Neural progenitor cell (in vitro differentiated cells): ENCODE data around the gene RPS4Y2. TPM values are rescaled to one million over a fixed set of nuclear protein-coding genes. Genes with fewer than 3 reads are reported as not detected.

Experiments
- DNase-seq: peaks from one replicate; pipeline ENCODE4 v3.0.0-alpha.2; 2016; ENCODE audit warnings: low spot score
- H2AFZ ChIP-seq: fragments of 200-600 bp; sonication (generic); replicated peaks from 2 replicates; pipeline ENCODE4 v1.6.1; 2016; ENCODE audit warnings: antibody characterized with exemption
- H3F3A ChIP-seq: fragments of 200-600 bp; sonication (generic); 2 replicates; pipeline ENCODE4 v1.6.1; 2016; ENCODE audit warnings: antibody characterized with exemption, low read depth
- H3K27ac ChIP-seq: fragments of 200-600 bp; sonication (generic); 2 replicates; pipeline ENCODE4 v1.5.1; 2016; ENCODE audit warnings: mild to moderate bottlenecking
- H3K27me3 ChIP-seq: fragments of 200-600 bp; sonication (generic); 2 replicates; pipeline ENCODE4 v1.6.1; 2016; ENCODE audit warnings: mild to moderate bottlenecking, moderate library complexity
- H3K36me3 ChIP-seq: fragments of 200-600 bp; sonication (generic); 2 replicates; pipeline ENCODE4 v1.5.1; 2016
- H3K4me1 ChIP-seq: fragments of 200-600 bp; sonication (generic); 2 replicates; pipeline ENCODE4 v1.6.1; 2016; ENCODE audit warnings: mixed run types
- H3K4me2 ChIP-seq: fragments of 200-600 bp; sonication (generic); 2 replicates; pipeline ENCODE4 v1.6.1; 2016
- H3K4me3 ChIP-seq: fragments of 200-600 bp; sonication (generic); 2 replicates; pipeline ENCODE4 v1.5.1; 2016
- H3K79me2 ChIP-seq: fragments of 200-600 bp; sonication (generic); 2 replicates; pipeline ENCODE4 v1.6.1; 2016; ENCODE audit warnings: low read depth
- H3K9ac ChIP-seq: fragments of 200-600 bp; sonication (generic); 2 replicates; pipeline ENCODE4 v1.6.1; 2016
- H3K9me3 ChIP-seq: fragments of 200-600 bp; sonication (generic); 2 replicates; pipeline ENCODE4 v1.5.1; 2016; ENCODE audit warnings: low read depth
- H4K20me1 ChIP-seq: fragments of 200-600 bp; sonication (generic); 2 replicates; pipeline ENCODE4 v1.6.1; 2016; ENCODE audit warnings: low read depth
- H3K27ac Mint-ChIP-seq: 3 replicates; pipeline ENCODE4 v1.8.0; 2021; ENCODE audit warnings: mixed read lengths
- H3K27me3 Mint-ChIP-seq: 2 replicates; pipeline ENCODE4 v1.8.0; 2022; ENCODE audit warnings: low read depth, mild to moderate bottlenecking, inconsistent platforms, moderate library complexity, mixed read lengths; ENCODE audit not compliant: insufficient read depth
- H3K36me3 Mint-ChIP-seq: 3 replicates; pipeline ENCODE4 v1.8.0; 2021; ENCODE audit warnings: mixed read lengths
- H3K4me1 Mint-ChIP-seq: 3 replicates; pipeline ENCODE4 v1.8.0; 2021; ENCODE audit warnings: mixed read lengths
- H3K4me3 Mint-ChIP-seq: 3 replicates; pipeline ENCODE4 v1.8.0; 2021; ENCODE audit warnings: mild to moderate bottlenecking, moderate library complexity, mixed read lengths
- H3K9me3 Mint-ChIP-seq: 3 replicates; pipeline ENCODE4 v1.8.0; 2020; ENCODE audit warnings: mixed read lengths
- EZH2 ChIP-seq: fragments of 200-600 bp; sonication (generic); IDR thresholded peaks from 2 replicates; pipeline ENCODE4 v1.6.1; 2017; ENCODE audit warnings: antibody characterized with exemption, mild to moderate bottlenecking, moderate library complexity
- EZH2phosphoT487 ChIP-seq: fragments of 200-600 bp; sonication (generic); IDR thresholded peaks from 2 replicates; pipeline ENCODE4 v1.6.1; 2017; ENCODE audit warnings: antibody characterized with exemption
- total RNA-seq: library from RNA; depleted of rRNA; stranded (reverse); fragments of >200 nt; gene quantifications from 2 replicates; pipeline ENCODE4 v1.2.3, GENCODE V29; 2015; ENCODE audit warnings: low replicate concordance
- TF ChIP-seq, protein P1 (sequence below): fragments of 200-600 bp; sonication (generic); IDR thresholded peaks from 2 replicates; pipeline ENCODE4 v1.5.1; 2017; ENCODE audit warnings: antibody characterized with exemption, mild to moderate bottlenecking

The RPS4Y2 gene
- total RNA-seq, 1 donor from 2014 or later: not detected

DNA sequence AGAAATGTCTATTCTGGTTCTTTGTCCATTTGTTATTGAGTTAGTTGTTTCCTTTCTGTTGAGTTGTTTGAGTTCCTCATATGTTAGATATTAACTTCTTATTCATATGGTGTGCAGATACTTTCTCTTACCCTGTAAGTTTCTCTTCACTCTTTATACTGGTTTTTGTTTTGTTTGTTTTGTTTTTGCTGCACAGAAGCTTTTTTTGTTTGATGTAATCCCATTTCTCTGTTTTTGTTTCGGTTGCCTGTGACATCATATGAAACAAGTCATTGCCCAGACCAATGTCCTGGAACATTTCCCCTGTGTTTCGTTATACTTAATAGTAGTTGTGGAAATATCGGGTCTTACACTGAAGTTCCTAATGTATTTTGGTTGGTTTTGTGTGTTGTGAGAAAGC, 31.2 kb downstream of the RPS4Y2 start:
- no peaks in the 10 kb centered on the region for H4K20me1 ChIP-seq
- no peaks in the 10 kb centered on the region for H3K79me2 ChIP-seq
- no peak overlapping the region for H3K4me3 Mint-ChIP-seq
- H3K27me3 Mint-ChIP-seq: no peaks in the 10 kb centered on the region
- no peaks in the 10 kb centered on the region for H3K36me3 ChIP-seq
- no peaks in the 10 kb centered on the region for H3K36me3 Mint-ChIP-seq
- H3K4me3 ChIP-seq: no peak overlapping the region
- no peaks in the 10 kb centered on the region for H3K9me3 Mint-ChIP-seq
- H3F3A ChIP-seq: no peaks in the 10 kb centered on the region
- no peak overlapping the region for H3K4me2 ChIP-seq
- H3K9ac ChIP-seq: no peak overlapping the region
- no peak for DNase-seq
- no peaks in the 10 kb centered on the region for H3K4me1 ChIP-seq
- H3K27ac Mint-ChIP-seq: no peak overlapping the region
- no peak overlapping the region for H3K27ac ChIP-seq
- no peaks in the 10 kb centered on the region for H3K4me1 Mint-ChIP-seq
- H2AFZ ChIP-seq: no peak overlapping the region
- TF ChIP-seq EZH2 (no peak), EZH2phosphoT487 (no peak)
- TF ChIP-seq, protein P1, sequence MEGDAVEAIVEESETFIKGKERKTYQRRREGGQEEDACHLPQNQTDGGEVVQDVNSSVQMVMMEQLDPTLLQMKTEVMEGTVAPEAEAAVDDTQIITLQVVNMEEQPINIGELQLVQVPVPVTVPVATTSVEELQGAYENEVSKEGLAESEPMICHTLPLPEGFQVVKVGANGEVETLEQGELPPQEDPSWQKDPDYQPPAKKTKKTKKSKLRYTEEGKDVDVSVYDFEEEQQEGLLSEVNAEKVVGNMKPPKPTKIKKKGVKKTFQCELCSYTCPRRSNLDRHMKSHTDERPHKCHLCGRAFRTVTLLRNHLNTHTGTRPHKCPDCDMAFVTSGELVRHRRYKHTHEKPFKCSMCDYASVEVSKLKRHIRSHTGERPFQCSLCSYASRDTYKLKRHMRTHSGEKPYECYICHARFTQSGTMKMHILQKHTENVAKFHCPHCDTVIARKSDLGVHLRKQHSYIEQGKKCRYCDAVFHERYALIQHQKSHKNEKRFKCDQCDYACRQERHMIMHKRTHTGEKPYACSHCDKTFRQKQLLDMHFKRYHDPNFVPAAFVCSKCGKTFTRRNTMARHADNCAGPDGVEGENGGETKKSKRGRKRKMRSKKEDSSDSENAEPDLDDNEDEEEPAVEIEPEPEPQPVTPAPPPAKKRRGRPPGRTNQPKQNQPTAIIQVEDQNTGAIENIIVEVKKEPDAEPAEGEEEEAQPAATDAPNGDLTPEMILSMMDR: no peak
- no peaks in the 10 kb centered on the region for H3K27me3 ChIP-seq
- no peaks in the 10 kb centered on the region for H3K9me3 ChIP-seq

DNA sequence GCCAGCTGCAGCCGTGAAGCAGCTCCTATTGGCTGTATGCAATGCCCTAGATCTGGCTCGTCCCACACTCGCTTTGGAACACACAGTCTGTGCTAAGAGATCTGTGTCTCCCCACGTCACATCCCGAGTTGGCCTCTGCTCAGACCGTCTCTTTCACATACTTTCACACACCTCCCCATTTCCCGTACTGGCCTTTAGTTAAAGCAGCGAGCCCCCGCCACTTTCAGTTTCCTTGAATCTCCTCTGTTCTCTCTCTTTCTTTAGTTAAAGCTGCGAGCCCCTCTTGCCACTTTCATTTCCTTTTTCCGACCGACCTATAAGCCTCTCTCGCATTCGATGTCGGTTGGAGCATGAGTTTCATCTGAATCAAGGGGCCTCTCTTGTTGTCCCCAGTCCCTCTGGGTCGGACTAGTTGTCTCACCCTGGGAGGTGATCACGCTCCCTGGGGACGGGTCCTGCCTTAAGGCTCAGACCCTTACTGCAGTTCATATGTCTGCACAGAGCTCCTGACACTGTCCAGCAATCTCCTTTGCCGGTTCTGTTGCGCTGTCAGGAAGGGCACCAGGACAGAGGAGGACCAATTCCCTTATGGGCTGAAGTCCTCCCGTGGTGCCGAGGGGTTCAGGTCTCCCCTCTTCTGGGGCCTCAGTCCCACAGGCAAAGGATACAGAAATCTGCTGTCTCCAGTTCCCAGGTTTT, 42.6 kb downstream of the RPS4Y2 start:
- Mint-ChIP-seq H3K4me1 (no peaks in the 10 kb centered on the region), H3K36me3 (no peaks in the 10 kb centered on the region), H3K4me3 (no peak overlapping the region), H3K27ac (no peak overlapping the region), H3K27me3 (no peaks in the 10 kb centered on the region), H3K9me3 (no peaks in the 10 kb centered on the region)
- Histone ChIP-seq H3K27me3 (no peaks in the 10 kb centered on the region), H3K9me3 (no peaks in the 10 kb centered on the region), H3K4me2 (no peak overlapping the region), H3K9ac (no peak overlapping the region), H3K79me2 (no peaks in the 10 kb centered on the region), H2AFZ (no peak overlapping the region), H3K4me1 (no peaks in the 10 kb centered on the region), H3K36me3 (no peaks in the 10 kb centered on the region), H4K20me1 (no peaks in the 10 kb centered on the region), H3F3A (no peaks in the 10 kb centered on the region), H3K27ac (no peak overlapping the region), H3K4me3 (no peak overlapping the region)
- no peak for DNase-seq
- TF ChIP-seq EZH2phosphoT487 (no peak), EZH2 (no peak)
- TF ChIP-seq, protein P1: no peak

DNA sequence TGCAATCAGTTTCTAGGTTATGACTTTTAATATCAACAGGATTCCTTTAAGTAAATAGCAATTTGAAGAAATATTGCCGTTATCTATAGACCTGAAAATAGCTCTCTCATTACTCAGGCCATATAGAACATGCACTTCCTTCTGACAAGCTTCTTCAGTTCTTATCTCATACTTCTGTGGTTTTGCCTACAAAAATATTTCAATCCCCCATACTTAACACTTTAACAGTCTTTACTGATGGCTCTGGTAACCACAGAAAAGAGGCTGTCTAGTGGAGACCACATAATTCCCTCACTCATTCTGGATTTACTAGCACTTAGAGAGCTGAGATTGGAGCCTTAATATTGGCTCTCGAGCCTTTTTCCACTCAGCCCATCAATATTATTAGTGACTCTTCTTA, 46.8 kb downstream of the RPS4Y2 start:
- Histone ChIP-seq H2AFZ (no peak overlapping the region), H4K20me1 (no peaks in the 10 kb centered on the region), H3F3A (no peaks in the 10 kb centered on the region), H3K27me3 (no peaks in the 10 kb centered on the region), H3K4me2 (no peak overlapping the region), H3K27ac (no peak overlapping the region), H3K9me3 (no peaks in the 10 kb centered on the region), H3K4me1 (no peaks in the 10 kb centered on the region), H3K36me3 (no peaks in the 10 kb centered on the region), H3K79me2 (no peaks in the 10 kb centered on the region), H3K9ac (no peak overlapping the region), H3K4me3 (no peak overlapping the region)
- Mint-ChIP-seq H3K27ac (no peak overlapping the region), H3K4me3 (no peak overlapping the region), H3K9me3 (no peaks in the 10 kb centered on the region), H3K27me3 (no peaks in the 10 kb centered on the region), H3K36me3 (no peaks in the 10 kb centered on the region), H3K4me1 (no peaks in the 10 kb centered on the region)
- no peak for TF ChIP-seq EZH2
- no peak for TF ChIP-seq EZH2phosphoT487
- TF ChIP-seq, protein P1: no peak
- DNase-seq: no peak
